GM20431 (cell line): ENCODE data around the gene C1QA.
"Not testable (repeated sequence)": the region's sequence is repeated elsewhere in the genome, so short reads cannot be mapped to it uniquely, and the experiment has no call there.

Experiments used
- in situ Hi-C: fragments of 300-500 bp; cut with MseI, MboI; formaldehyde crosslinking; loops from one replicate; pipeline ENCODE4 v1.15.0; 2020; ENCODE audit warnings: low sequenced_read_pairs; ENCODE audit not compliant: unreplicated experiment

Gene C1QA

GRCh38 chr1:22665752-22666151 is 29.3 kb downstream of the C1QA start:
- in situ Hi-C loops, result no loop called here

GRCh38 chr1:22666412-22666811 is 30.0 kb downstream of the C1QA start:
- in situ Hi-C loops, result no loop called here

- in situ Hi-C loops, result not testable (repeated sequence)
Measured at GRCh38 chr1:22668840-22669239, 32.4 kb downstream of the C1QA start.

- in situ Hi-C loops, result no loop called here
Measured at GRCh38 chr1:22670352-22670975, 34.0 kb downstream of the C1QA start.

GRCh38 chr1:22671999-22672398 is 35.6 kb downstream of the C1QA start:
- in situ Hi-C loops, result no loop called here

GRCh38 chr1:22673486-22674409 is 37.3 kb downstream of the C1QA start:
- in situ Hi-C loops, result no loop called here

- in situ Hi-C loops, result no loop called here
Measured at GRCh38 chr1:22674410-22674749, 38.0 kb downstream of the C1QA start.

GRCh38 chr1:22676151-22676550 is 39.7 kb downstream of the C1QA start:
- in situ Hi-C loops, result not testable (repeated sequence)

- in situ Hi-C loops, result no loop called here
Measured at GRCh38 chr1:22676916-22677583, 40.6 kb downstream of the C1QA start.

- in situ Hi-C loops, result no loop called here
Measured at GRCh38 chr1:22677931-22678896, 41.8 kb downstream of the C1QA start.

GRCh38 chr1:22680726-22681125 is 44.3 kb downstream of the C1QA start:
- in situ Hi-C loops, result no loop called here

- in situ Hi-C loops, result no loop called here
Measured at GRCh38 chr1:22681556-22682276, 45.3 kb downstream of the C1QA start.

GRCh38 chr1:22683547-22683946 is 47.1 kb downstream of the C1QA start:
- in situ Hi-C loops, result no loop called here

GRCh38 chr1:22685591-22686059 is 49.2 kb downstream of the C1QA start:
- in situ Hi-C loops, result no loop called here

- in situ Hi-C loops, result no loop called here
Measured at GRCh38 chr1:22687191-22687590, 50.8 kb downstream of the C1QA start.

GRCh38 chr1:22688466-22688865 is 52.0 kb downstream of the C1QA start:
- in situ Hi-C loops, result no loop called here
